ENCODE results near the gene FNDC3B. TPM values are rescaled to one million over a fixed set of nuclear protein-coding genes. Genes with fewer than 3 reads are reported as not detected.

The FNDC3B gene
- total and polyA plus RNA-seq, 9 donors: 22.1 to 198 (median 108) TPM

- no peaks in the 10 kb centered on the region for H3K36me3 ChIP-seq
- no peak for DNase-seq
- H3K4me3 ChIP-seq: no peak overlapping the region
- H3K27me3 ChIP-seq: no peaks in the 10 kb centered on the region
- H3K9me3 ChIP-seq: no peaks in the 10 kb centered on the region
- H3K27ac ChIP-seq: peak overlapping the region; percentile 16 to 31
- 67 to 70% (median 68%) methylated on average over 3 of the region's 3 CpGs for WGBS, 3 donors
- H3K4me1 ChIP-seq (ENCODE audit: insufficient read depth): peaks cover 19% of the 10 kb centered on the region
- intact Hi-C loops (cut with DNase I): loop anchor here in 1 of 4 donors (10.0 kb wide), 1 partner anchor 49 kb away; no protein-coding TSS in a partner anchor
- TF ChIP-seq EP300 (IDR thresholded peaks at IDR 0.05) (no peak), POLR2A (IDR thresholded peaks at IDR 0.05) (no peak), CTCF (IDR thresholded peaks at IDR 0.05) (no peak)
Measured at GRCh38 chr3:172313671-172314070, 274.3 kb downstream of the FNDC3B start.

GRCh38 chr3:172314591-172315160, 275.3 kb downstream of the FNDC3B start:
- no peak for TF ChIP-seq CTCF (IDR thresholded peaks at IDR 0.05)
- no peak for TF ChIP-seq POLR2A (IDR thresholded peaks at IDR 0.05)
- TF ChIP-seq EP300 (IDR thresholded peaks at IDR 0.05): no peak
- intact Hi-C loops (cut with DNase I): loop anchor here in 1 of 4 donors (10.0 kb wide), 1 partner anchor 50 kb away; no protein-coding TSS in a partner anchor
- Histone ChIP-seq H3K27me3 (no peaks in the 10 kb centered on the region), H3K36me3 (no peaks in the 10 kb centered on the region), H3K9me3 (no peaks in the 10 kb centered on the region), H3K27ac (peak overlapping the region in 1 of 2 donors; percentile 31), H3K4me1 (ENCODE audit: insufficient read depth) (peaks cover 27% of the 10 kb centered on the region), H3K4me3 (no peak overlapping the region)
- WGBS, 3 donors: 78 to 84% (median 83%) methylated on average over 8 of the region's 8 CpGs
- no peak for DNase-seq

- Histone ChIP-seq H3K27me3 (no peaks in the 10 kb centered on the region), H3K4me1 (ENCODE audit: insufficient read depth) (peaks cover 30% of the 10 kb centered on the region), H3K9me3 (no peaks in the 10 kb centered on the region), H3K36me3 (no peaks in the 10 kb centered on the region), H3K27ac (peak overlapping the region; percentile 31 to 46), H3K4me3 (no peak overlapping the region)
- intact Hi-C loops (cut with DNase I): loop anchor here in 1 of 4 donors (10.0 kb wide), 1 partner anchor 51 kb away; no protein-coding TSS in a partner anchor
- WGBS, 3 donors: 26 to 33% (median 32%) methylated on average over 11 of the region's 11 CpGs
- TF ChIP-seq POLR2A (IDR thresholded peaks at IDR 0.05) (no peak), EP300 (IDR thresholded peaks at IDR 0.05) (no peak), CTCF (IDR thresholded peaks at IDR 0.05) (no peak)
- DNase-seq: peak in 2 of 5 donors; percentile 51 to 76
Measured at GRCh38 chr3:172315401-172316091, 276.2 kb downstream of the FNDC3B start.

- H3K27ac ChIP-seq: no peak overlapping the region
- intact Hi-C loops (cut with DNase I): loop anchor here in 1 of 4 donors (10.0 kb wide), 1 partner anchor 52 kb away; no protein-coding TSS in a partner anchor
- 14 to 22% (median 16%) methylated on average over 4 of the region's 4 CpGs for WGBS, 3 donors
Measured at GRCh38 chr3:172316758-172317157, 277.4 kb downstream of the FNDC3B start.

More at GRCh38 chr3:172316758-172317157, 277.4 kb downstream of the FNDC3B start:
- TF ChIP-seq CTCF (IDR thresholded peaks at IDR 0.05) (no peak), POLR2A (IDR thresholded peaks at IDR 0.05) (no peak), EP300 (IDR thresholded peaks at IDR 0.05) (no peak)
- Histone ChIP-seq H3K36me3 (no peaks in the 10 kb centered on the region), H3K4me3 (no peak overlapping the region), H3K9me3 (no peaks in the 10 kb centered on the region), H3K27me3 (no peaks in the 10 kb centered on the region), H3K4me1 (ENCODE audit: insufficient read depth) (peaks cover 30% of the 10 kb centered on the region)
- peak in 4 of 5 donors; percentile 44 to 65 (median 60) for DNase-seq
